AG09309 (cell line): ENCODE data around the gene OR4Q3.
"Not testable (repeated sequence)": the region's sequence is repeated elsewhere in the genome, so short reads cannot be mapped to it uniquely, and the experiment has no call there.

Source experiments
- DNase-seq: peaks from one replicate; pipeline ENCODE4 v3.0.0-alpha.2; 2010; ENCODE audit warnings: low read depth
- H3K4me3 ChIP-seq: 2 replicates; pipeline ENCODE4 v1.5.1; 2011; ENCODE audit warnings: mild to moderate bottlenecking, low read depth, low read length, moderate library complexity; ENCODE audit not compliant: control insufficient read depth
- CTCF ChIP-seq: IDR thresholded peaks from 2 replicates; pipeline ENCODE4 v1.5.1; 2011; ENCODE audit warnings: mild to moderate bottlenecking, low read depth, low read length, inconsistent platforms; ENCODE audit not compliant: insufficient read depth, control insufficient read depth; ENCODE audit errors: missing control alignments

Gene OR4Q3

GRCh38 chr14:19743256-19743655 is at the start of gene OR4Q3:
TSS of gene OR4Q3 (plus strand) at chr14:19743571.
- no peak within 1 kb of the TSS for H3K4me3 ChIP-seq
- DNase-seq: no peak
- no peak for TF ChIP-seq CTCF

GRCh38 chr14:19729359-19729758 is 14.0 kb upstream of the OR4Q3 start:
- no peak for DNase-seq
- TF ChIP-seq CTCF: no peak
- no peak overlapping the region for H3K4me3 ChIP-seq

- no peak overlapping the region for H3K4me3 ChIP-seq
- TF ChIP-seq CTCF: no peak
- DNase-seq: no peak
Observed at GRCh38 chr14:19729763-19730162, 13.6 kb upstream of the OR4Q3 start.

GRCh38 chr14:19733893-19734292 is 9.5 kb upstream of the OR4Q3 start:
- DNase-seq, H3K4me3 ChIP-seq: not testable (repeated sequence)

- not testable (repeated sequence) for DNase-seq, H3K4me3 ChIP-seq
Observed at GRCh38 chr14:19752316-19752715, 8.9 kb downstream of the OR4Q3 start.

- TF ChIP-seq CTCF: no peak
- H3K4me3 ChIP-seq: no peak overlapping the region
- DNase-seq: no peak
Observed at GRCh38 chr14:19754172-19754571, 10.8 kb downstream of the OR4Q3 start.

- H3K4me3 ChIP-seq, DNase-seq: not testable (repeated sequence)
Observed at GRCh38 chr14:19771491-19771890, 28.1 kb downstream of the OR4Q3 start.

GRCh38 chr14:19771895-19772430 is 28.6 kb downstream of the OR4Q3 start:
- no peak for TF ChIP-seq CTCF
- no peak overlapping the region for H3K4me3 ChIP-seq
- no peak for DNase-seq

- not testable (repeated sequence) for DNase-seq, H3K4me3 ChIP-seq
Observed at GRCh38 chr14:19772454-19772853, 29.1 kb downstream of the OR4Q3 start.

- DNase-seq, H3K4me3 ChIP-seq: not testable (repeated sequence)
Observed at GRCh38 chr14:19773204-19773603, 29.8 kb downstream of the OR4Q3 start, which contains the start of gene OR4M1. TSS of gene OR4M1 (plus strand) at chr14:19773504. CDS start at chr14:19780323, 6,819 bp downstream.
